SKM-1 (cell line): ENCODE results near the gene HCFC1.

Experiments
- DNase-seq: peaks from one replicate; lab custom pipeline; 2025; ENCODE audit not compliant: unreplicated experiment; lab: John Stamatoyannopoulos, UW

HCFC1 gene

DNA sequence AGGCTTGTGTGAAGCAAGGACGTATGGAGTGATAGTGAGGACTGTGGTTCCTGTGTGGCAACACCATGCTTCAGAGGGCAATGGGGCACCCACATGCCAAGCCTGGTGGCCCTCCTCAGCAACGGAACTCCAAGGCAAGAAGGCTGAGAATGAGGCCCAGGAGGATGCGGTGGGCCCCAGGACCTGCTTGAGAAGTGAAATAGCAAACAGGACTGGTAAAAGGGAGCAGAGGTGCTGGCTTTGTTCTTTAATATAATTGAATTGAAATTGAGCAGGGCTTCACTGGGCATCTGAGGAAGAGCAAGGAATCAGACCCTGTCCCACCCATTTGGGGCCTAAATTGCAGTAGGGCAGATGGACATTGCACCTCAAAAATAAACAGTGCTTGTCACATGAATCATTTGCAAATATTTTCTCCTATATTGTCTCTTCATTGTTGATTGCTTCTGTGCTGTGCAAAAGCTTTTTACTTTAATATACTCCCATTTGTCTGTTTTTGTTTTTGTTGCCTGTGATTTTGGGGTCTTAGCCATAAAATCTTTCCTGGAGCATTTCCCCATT lies 3.2 kb upstream of the HCFC1 start:
- DNase-seq: no peak

DNA sequence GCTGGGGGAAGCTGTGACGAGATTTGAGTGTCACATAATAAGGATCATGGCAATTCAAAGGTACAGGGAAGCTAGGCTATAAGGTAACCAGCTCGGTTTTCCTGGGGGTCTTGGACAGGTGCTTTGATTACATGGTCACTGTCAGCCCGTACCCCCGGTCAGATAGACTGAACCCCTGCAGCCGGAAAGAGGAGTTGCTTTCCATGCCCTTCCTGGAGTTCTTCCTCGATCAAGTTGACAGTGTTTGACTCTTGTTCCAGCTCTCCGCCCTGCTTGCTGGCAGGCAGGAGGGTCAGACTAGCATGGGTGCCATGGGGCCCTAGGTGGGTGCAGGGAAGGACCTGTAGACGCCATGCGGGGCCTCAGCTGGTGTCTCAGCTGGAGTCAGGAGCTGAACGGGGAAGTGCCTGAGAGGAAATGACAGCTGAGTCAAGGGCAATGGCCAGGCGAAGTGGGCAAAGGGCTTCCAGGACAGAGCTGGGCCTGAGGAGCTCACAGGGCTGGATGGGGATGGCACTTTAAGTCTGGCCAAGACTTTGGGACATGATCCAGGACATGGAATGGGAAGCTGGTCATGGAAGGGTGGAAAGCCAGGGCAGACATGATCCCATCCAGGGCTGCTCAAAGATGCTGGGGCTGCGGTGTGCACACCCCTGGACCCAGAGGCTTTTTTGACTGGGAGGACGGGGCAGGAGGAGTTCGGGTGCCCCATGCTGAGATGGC lies 2.5 kb upstream of the HCFC1 start:
- no peak for DNase-seq

DNA sequence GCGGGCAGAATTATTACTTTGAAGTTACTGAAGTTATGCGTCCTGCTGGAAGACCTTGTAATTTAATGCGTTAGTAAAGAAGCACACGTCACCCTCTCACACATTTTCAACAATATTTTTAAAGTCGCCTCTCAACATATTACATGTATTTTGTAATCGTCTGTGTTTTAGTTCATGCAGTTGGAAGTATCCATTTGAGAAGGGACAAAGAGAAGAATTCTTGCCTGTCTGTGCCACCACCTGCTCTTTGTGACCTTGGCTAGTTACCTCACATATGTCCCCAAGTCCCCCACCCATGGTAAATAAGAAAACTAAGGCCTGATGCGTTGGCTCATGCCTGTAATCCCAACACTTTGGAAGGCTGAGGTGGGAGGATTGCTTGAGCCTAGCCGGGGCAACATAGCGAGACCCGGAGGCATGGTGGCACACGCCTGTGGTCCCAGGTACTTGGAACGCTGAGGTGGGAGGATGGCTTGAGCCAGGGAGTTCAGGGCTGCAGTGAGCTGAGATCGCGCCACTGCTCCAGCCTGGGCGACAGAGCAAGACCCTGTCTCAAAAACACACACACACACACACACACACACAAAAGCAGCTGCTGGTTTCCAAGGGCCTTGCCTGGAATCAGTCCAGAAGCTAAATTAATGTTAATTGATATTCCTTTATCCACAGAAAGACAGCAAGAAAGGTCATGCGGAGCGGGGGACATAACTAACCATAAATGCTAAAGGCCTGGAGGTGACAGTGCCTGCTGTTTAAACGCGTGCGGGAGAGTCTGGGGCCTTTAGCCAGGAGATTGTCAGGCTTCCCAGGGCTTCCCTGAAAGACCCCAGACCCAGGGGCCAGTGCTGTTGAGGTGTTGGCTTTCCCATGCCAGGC lies 1.7 kb upstream of the HCFC1 start:
- no peak for DNase-seq

DNA sequence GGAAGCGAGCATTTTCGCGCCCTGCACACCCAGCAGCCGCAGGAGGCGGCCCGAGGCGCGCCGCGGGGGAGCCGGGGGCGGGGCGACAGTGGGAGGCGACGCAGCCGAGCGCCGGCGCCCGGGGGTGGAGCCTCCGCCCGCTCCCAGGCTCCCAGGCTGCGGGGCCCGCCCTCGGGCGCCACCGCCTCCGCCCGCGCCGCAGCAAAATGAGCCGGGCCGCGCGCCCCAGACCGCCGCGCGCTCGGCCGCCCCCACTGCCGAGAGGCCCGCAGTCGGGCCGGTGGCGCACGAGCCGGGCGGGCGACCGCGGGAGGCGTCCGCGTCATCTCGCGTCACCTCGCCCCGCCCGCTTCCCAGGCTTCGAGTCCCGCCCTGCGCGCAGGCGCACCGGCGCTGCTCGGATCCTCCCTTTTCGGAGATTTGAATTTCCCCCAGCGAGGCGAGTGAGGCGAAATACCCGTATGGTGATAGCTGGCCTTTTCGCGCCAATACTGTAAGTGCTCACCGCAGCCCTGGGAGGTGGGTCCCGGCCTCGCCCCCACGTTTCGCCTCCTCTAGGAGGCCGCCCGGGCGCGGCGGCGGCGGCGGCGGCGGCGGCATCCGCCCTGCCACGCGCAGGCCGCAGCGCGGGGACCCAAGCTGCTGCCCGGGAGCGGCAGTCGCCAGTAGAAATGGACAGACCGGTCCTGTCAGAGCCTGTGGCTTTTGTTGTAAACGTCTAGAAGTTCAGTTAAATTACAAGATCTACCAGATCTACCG lies 929 bp upstream of the HCFC1 start, which contains the start of gene TMEM187:
Gene TMEM187, plus strand, starts transcription at position 387 of the 759 bp plus-strand sequence. CDS start 9,309 bp downstream, outside the sequence.
- peak; percentile 47 for DNase-seq

DNA sequence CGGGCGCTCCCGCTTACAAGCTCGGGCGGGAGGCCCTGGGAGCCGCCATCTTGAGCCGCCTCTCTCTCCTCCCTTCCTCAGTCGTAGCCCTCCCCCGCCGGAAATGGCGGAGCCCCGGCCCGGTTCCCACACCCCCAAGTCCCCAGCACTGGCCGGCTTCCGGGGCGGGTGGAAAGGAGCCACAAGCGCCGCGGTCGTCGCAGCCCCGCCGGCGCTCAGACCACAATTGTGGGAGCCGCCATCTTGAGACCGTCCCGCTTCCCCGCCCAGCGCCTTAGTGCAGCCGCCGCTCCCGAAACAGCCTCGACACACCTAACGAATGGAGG lies 531 bp downstream of the HCFC1 start:
- peak; percentile 3 for DNase-seq

DNA sequence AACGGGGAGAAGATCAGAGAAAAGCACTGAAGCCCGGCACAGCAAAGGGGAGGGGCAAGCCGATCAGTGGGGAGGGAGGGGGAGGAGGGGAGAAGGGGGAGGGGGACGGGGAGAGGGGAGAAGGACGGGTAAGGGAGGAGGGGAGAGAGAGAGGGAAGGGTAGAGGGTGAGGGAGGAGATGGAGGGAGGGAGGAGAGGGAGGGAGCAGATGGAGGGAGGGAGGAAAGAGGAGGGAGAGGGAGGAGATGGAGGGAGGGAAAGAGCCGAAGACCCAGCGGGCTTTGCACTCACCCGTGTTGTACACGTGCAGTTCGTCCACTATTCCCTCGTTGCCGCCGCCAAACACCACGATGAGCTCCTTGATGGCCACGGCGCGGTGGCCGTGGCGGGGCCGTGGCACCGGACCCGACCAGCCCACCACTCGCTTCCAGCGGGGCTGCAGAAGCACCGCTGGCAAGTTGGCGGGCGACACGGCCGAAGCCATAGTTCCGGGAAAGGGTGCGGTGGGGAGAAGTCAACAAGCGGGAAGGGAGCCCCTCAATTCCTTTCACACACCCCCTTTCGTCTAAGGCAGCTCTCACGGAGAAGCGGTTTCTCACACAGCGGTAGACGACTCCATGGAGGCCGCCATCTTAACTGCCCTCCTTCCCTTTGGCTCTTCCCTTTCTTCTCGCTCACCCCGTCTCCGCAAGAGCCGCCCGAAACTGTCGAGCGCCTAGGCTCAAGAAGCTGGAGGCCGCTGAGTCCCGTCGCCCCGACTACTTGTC lies 1.1 kb downstream of the HCFC1 start:
- DNase-seq: no peak

DNA sequence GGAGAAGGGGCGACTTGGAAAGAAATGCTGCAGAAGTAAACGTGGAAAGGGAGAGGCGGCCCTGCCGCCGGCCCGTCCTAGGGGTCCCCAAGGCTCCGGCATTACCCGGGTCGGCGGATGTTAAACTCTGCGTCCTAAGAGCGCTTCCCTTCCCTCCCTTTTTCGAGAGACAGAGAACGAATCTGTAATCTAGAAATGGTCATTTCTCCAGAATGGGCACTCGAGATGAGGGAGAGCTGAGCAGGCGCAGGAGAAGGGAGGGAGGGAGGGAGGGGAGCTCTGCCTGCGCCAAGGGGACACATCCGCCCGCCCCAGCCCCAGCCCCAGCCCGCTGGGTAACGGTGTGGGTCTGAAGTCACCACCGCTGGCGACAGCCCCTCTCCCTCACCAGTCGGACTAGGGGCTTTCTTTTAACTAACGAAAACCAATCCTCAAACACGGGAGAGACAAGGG lies 1.7 kb downstream of the HCFC1 start:
- DNase-seq: no peak

DNA sequence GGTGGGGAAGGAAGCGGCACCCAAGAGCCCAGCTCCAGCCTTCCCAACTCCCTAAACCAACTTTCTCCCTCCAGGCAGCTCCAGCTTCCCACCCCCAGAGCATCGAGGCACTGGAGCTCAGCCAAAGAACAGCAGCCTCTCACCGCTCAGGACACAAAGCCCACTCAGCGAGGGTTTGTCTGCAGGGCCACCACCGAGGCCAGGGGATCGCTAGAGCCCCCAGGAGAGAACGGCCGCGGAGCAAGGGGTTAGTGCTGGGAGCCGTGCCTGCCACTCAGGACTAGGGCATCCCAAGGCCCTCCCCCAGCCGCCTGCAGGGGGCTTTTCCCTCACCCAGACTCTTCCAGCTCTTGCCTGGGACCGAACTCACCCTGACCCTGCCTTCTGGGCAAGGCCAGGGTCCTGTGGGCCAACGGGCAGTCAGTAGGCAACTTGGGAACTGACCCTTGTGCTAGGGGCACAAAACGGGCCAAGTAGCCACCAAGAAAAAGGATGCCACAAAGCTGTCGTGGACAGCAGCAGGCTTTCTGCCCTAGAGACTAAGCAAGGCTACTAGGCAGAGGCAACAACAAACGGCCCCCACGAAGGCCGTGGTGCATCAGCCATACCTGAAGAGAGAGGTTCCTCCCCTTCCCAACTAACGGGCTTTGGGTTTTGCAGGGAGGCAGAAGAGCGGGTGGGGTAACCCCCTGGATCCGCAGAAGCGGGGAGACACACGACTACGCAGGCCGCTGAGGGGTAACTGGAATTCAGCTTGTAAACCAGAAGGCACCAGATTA lies 2.3 kb downstream of the HCFC1 start:
- no peak for DNase-seq

DNA sequence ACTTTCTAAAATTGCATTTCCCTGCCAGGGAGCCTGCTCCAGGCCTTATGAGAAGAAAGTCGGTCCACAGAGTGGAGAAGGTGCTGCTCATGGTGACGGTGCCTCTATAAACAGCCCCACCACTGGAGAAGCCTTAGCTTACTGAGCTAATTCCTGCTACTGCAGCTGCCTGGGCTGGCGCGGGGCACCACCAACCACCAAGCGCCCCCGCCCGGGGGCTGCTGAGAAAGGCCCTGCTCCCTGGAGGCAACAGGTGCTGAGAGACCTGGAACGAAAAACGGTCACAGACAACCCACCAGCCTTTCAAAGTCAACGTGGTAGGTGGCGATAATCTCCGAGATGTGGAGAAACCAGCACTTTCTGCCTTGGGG lies 2.9 kb downstream of the HCFC1 start:
- no peak for DNase-seq

DNA sequence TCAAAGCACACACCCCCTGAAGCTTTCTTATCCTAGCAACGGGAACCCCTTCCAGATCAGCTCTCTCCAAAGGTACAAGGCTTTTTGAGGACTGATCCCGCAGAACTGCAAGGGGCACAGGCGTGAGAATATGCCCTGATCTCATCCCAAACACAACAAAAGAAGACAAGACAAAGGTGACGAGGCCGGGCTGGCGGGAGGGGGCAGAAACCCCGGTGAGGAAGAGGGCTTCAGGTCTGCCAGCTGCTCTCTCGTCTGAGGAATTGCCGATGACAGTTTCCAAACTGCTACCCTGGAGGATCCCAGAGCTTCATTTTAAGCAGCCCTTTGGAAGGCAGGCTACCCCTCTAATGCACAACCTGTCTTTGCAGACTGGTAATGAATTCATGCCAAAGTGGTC lies 3.4 kb downstream of the HCFC1 start:
- DNase-seq: no peak

DNA sequence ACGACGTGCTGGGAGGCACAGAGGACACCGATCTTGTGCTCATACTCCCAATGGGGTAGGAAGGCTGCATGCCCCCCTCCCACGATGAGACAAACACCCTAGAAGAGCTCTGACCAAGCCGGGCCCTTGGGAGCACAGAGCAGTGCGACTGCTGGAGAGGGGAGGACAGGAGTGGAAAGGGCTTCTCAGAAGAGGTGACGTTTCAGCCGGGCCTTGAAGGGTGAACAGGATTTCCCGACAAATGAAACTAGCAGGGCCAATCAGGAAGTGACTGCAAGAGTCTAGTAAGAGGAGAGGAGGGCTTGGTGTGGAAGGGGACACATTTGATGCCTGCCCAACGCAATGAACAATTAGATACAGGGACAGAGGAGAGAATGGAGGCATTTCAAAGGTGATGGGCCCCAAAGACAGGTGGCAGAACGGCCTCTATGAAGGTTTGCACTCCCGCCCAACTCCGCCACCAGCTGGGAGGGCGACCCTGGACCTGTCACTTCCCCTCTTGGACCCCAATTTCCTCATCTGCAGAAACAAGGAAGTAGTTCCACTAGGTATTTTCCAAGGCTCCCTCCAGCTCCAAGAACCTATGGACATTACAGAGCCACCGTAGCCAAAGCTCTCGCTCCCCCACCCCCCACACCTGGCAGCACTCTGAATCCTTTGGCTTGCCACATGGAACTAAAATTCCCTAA lies 3.9 kb downstream of the HCFC1 start:
- DNase-seq: no peak

DNA sequence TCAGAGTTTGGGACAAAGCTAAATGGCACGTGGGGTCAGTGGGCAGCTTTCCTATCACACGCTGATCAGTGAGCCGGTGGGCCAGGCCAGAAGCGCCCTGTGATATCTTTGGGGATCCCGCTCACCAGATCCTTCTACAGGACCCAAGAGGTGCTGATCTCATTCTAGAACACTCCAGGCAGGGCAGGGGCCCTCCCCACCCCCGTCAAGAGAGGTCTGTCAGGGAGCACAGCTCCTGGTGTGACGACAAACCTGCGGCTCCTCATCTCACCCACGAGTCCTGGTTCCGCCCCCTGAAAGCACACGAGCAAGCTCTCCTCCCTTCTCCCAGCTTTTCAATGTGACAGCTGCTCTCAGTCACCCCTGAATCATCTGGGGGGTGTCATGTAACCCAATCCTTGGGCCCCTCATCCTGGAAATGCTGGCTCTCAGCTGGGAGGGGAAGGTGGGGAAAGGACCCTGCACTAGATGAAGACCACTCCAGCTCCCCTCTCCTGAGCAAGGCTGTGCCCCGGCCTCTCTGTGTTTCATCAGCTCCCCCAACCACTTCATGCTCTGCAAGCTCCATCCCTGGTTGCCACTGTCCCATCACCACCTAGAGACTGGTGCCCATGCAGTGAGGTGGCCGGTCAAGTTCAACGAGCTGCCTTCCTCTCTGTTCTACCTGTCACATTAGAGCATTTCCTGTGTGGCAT lies 4.6 kb downstream of the HCFC1 start:
- no peak for DNase-seq

DNA sequence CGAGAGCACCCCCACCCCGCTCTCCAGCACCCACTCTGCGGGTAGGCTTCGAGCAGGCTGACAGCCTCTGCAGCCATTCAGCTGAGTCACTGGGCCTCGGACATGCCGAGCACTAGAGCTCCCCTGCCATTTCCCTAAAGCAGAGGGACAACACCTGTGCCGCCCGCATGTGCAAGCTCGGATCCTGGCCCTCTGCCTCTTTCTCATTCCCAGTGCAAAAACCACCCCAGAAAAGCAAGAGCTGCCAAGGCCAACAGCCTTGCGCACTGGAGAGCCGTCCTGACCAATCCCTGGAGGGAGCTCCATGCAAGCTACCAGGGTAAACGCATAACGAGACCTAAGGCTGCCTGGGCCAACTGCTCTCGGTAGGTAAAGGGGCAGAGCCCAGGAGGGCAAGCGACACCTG lies 5.3 kb downstream of the HCFC1 start:
- no peak for DNase-seq

DNA sequence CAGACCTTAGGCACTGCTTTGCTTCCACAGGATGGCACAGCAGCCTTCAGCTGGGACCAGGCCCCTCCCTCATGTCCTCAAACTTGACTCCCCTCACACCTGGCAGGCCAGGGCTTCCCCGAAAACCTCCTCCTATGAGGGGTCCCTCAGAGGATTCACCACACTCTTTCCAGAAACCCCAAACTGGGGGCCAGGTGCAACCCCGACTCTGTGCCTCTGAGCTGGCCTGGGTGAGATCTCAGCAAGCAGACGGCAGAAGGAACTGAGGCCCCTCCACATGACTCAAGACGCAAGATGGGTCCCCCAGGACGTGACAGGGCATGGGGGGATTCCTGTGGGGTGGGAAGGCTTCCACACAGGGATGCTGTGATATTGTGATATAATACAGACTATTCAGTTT lies 6.2 kb downstream of the HCFC1 start:
- DNase-seq: no peak

DNA sequence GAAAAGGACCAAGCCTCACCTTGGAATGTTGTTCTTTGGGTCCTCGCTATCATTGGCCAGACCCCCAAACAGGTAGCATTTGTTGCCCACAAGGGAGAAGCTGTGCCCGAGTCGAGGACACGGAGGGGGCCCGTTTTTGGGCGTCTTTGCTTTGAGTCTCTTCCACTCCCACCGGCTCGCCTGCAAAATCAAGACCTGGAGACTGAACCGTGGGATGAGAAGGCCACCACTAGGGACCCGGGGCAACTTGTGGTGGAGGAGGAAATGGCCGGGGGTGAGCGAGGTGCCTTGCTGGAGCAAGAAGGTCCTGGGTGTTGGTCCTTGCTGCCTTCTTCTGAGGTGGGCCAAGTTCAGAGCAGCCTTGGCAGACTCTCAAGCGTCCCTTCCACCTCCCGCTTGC lies 7.5 kb downstream of the HCFC1 start:
- no peak for DNase-seq

DNA sequence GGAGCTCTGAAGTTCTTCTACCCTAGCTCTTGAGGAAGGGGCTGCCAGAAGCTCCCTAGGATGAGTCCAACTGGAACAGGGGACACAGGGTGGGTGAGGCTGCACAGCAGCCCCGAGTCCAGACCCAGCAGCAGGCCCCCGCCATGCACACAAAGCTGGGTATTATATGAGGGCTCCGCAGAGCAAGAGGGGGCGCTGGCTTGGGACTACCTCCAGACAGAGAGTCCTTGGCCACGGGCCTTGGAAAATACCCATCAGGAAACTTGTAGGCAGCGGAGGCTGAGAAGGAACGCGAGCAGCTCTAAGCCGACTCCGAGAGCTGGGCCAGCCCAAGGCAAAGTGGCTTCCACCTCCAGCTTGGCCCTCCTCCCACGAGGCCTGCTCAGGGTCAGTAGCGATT lies 8.1 kb downstream of the HCFC1 start:
- DNase-seq: no peak

DNA sequence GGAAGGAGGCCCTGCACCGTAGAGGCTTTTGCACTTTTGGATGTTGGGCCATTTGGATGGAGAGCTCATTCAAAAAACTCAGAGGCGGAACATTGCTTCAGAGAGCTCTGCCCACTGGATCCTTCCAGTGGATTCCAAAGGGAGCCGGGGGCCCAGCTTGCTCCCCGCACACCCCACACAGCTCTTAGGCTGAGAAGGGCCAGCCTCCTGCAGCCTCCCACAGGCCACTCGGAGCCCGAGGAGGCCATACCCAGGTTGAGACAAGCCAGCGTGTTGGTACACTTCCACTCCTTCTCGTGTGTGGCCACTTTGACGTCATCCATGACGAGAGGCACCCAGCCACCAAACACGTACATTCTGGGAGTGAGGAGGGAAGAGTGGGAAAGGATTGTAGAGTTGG lies 10.3 kb downstream of the HCFC1 start:
- no peak for DNase-seq

DNA sequence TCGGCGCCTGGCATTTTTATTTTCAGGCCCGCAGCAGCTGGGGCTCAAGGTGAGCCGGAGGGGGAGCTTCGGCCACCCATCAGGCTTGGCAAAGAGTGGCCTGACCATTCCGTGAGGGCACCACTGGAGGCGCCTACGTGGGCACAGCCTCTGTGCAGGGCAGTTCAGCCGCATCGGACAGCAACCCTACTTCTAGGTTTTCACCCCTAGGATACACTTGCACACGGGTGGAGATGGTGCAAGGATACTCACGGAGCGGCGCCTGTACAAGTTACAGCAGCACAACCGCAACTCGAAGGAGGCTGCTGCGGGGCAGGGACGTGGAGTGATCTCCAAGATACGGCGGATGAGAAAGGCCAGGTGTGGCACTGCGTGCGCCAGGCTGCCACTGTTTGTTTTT lies 10.8 kb downstream of the HCFC1 start:
- DNase-seq: no peak

DNA sequence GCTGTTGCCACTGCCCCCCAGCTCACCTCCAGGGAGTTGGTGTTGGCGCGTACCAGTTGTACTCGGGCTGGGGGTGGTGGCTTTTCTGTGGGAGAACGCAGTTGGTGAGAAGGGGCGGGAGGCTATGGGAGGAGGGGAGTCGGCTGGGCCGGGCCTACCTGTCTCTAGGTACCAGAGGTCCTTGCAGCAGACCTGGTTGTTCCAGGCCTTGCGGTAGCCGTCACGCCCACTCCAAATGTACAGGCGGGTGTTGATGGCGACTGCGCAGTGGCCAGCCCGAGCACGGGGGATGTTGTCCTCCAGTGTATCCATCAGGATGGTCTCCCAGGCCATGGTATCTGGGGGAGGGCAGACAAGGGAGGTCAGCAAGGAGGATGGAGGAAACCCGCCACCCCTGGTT lies 11.5 kb downstream of the HCFC1 start:
- no peak for DNase-seq
